Psoas muscle (tissue), 8 donors: ENCODE results near the gene AMMECR1L. TPM values are rescaled to one million over a fixed set of nuclear protein-coding genes. Genes with fewer than 3 reads are reported as not detected.
"Not testable (repeated sequence)": the region's sequence is repeated elsewhere in the genome, so short reads cannot be mapped to it uniquely, and the experiment has no call there.

Experiments
- ATAC-seq, 4 donors: fragments of 200-7000 bp; cut with Tn5 transposase; one replicate each; pipeline ENCODE4 v1.9.1; 2020; ENCODE audit warnings: moderate library complexity in 3 of 4, mild to moderate bottlenecking in 2 of 4
- DNase-seq, 2 donors: peaks; one replicate each; pipeline ENCODE4 v3.0.0-alpha.2; 2020
- H3K27ac ChIP-seq: fragments of 200-600 bp; one replicate; pipeline ENCODE4 v1.8.0; 2022
- H3K27me3 ChIP-seq, 3 donors: fragments of 200-600 bp in 1 of 3; one replicate each; pipeline versions ENCODE4 v1.6.1 to v1.8.0; 2013 to 2022; ENCODE audit warnings: low read length in 2 of 3, mild to moderate bottlenecking in 2 of 3, moderate library complexity in 1 of 3; ENCODE audit not compliant: insufficient read depth in 3 of 3
- H3K36me3 ChIP-seq, 2 donors: fragments of 200-600 bp in 1 of 2; one replicate each; pipeline versions ENCODE4 v1.6.1 to v1.8.0; 2013 to 2022; ENCODE audit warnings: low read depth in 1 of 2, mild to moderate bottlenecking in 1 of 2, moderate library complexity in 1 of 2; ENCODE audit not compliant: insufficient read depth in 1 of 2
- H3K4me1 ChIP-seq: fragments of 200-600 bp; one replicate; pipeline ENCODE4 v1.8.0; 2022
- H3K4me3 ChIP-seq: fragments of 200-600 bp; one replicate; pipeline ENCODE4 v1.8.0; 2022; ENCODE audit warnings: mild to moderate bottlenecking
- H3K9me3 ChIP-seq: fragments of 200-600 bp; one replicate; pipeline ENCODE4 v1.8.0; 2022
- WGBS, 3 donors: extraction: QIAGEN DNeasy Blood & Tissue Kit; methylation state at CpG; one replicate each; pipeline versions ENCODE4 v1.1.6 to v1.1.7; 2013; 5-methylcytosine and 5-hydroxymethylcytosine counted together
- intact Hi-C, 2 donors: fragments of 100-400 bp; cut with DNase I; formaldehyde crosslinking; loops; one replicate each; pipeline versions ENCODE4 v1.11.0 to v1.14.2; 2022
- polyA plus RNA-seq, 3 donors: library from polyadenylated mRNA; stranded (reverse); fragments of 200-250 nt; gene quantifications; one replicate each; pipeline ENCODE4 v1.2.3, GENCODE V29; 2013
- total RNA-seq, 4 donors: library from RNA; stranded (reverse); fragmentation: NEBNext Ultra II Directional in 2 of 4; extraction: Animal tissue kit (Norgen Biotek cat#: 25700) in 2 of 4; gene quantifications; one replicate each; pipeline versions ENCODE4 v1.2.1 to v1.2.4, GENCODE V29; 2021 to 2023
- TF ChIP-seq, protein P1 (sequence below): fragments of 200-600 bp; IDR thresholded peaks from one replicate; pipeline ENCODE4 v1.8.0; 2022; ENCODE audit warnings: antibody characterized with exemption
- donor health status: healthy with polysubstance abuse.
- donor health status: DM: no; HTN: no; CAD: no; lungs with moderate emphysema.
- donor health status: Bipolar disorder and iron deficiency.
- donor health status: healthy.
- donor health status: DM: yes; HTN: yes; CAD: no.
- donor health status: DM: no; HTN: no; CAD: no.
- donor health status: DM: no; HTN: no; CAD: no.
- donor health status: DM: yes; HTN: yes; CAD: no.

The AMMECR1L gene
- total and polyA plus RNA-seq, 7 donors = 6.2 to 14.8 (median 11.0) TPM

DNA sequence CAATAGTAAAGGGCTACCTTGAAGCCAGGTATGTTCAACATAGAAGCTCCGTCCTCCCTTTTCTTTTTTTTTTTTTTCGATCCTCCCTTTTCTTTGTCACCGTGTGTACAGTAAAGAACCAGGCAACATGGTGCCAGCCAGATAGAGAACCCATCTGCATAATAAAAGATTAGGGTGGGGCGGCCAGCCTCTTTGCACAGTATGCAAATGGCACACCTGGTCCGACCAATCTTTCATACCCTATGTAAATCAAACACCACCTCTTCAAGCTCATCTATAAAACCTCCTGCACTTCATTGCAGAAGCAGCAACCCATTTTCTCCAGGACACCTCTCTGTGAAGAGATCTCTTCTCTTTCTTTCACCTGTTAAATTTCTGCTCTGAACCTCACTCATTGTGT is 67.5 kb downstream of the AMMECR1L start:
- H3K4me3 ChIP-seq = no peak overlapping the region
- no peaks in the 10 kb centered on the region for H3K4me1 ChIP-seq
- H3K27ac ChIP-seq = no peak overlapping the region
- ATAC-seq (no peak), DNase-seq (no peak)
- no peaks in the 10 kb centered on the region for H3K36me3 ChIP-seq
- H3K9me3 ChIP-seq = peaks cover 6% of the 10 kb centered on the region
- H3K27me3 ChIP-seq = no peaks in the 10 kb centered on the region
- intact Hi-C loops = no loop called here
- WGBS, 3 donors = 77 to 83% (median 78%) methylated on average over 5 of the region's 5 CpGs
- TF ChIP-seq, protein P1, sequence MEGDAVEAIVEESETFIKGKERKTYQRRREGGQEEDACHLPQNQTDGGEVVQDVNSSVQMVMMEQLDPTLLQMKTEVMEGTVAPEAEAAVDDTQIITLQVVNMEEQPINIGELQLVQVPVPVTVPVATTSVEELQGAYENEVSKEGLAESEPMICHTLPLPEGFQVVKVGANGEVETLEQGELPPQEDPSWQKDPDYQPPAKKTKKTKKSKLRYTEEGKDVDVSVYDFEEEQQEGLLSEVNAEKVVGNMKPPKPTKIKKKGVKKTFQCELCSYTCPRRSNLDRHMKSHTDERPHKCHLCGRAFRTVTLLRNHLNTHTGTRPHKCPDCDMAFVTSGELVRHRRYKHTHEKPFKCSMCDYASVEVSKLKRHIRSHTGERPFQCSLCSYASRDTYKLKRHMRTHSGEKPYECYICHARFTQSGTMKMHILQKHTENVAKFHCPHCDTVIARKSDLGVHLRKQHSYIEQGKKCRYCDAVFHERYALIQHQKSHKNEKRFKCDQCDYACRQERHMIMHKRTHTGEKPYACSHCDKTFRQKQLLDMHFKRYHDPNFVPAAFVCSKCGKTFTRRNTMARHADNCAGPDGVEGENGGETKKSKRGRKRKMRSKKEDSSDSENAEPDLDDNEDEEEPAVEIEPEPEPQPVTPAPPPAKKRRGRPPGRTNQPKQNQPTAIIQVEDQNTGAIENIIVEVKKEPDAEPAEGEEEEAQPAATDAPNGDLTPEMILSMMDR = no peak

DNA sequence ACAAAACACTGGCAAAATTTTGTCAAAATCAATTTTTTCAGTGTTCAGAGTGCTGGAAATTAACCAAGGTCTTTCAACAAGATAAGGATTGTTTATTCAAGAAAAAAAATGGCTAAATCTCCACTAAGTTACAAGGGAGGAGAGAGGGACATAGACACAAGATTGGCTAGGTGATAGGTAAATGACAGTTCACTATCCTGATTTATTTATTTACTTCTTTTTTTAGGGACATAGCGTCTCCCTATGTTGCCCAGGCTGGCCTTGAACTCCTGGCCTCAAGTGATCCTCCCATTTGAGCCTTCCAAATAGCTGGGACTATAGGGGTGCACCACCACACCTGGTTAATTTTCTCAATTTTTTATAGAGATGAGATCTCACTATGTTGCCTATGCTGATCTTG is 71.1 kb downstream of the AMMECR1L start:
- no peaks in the 10 kb centered on the region for H3K27me3 ChIP-seq
- TF ChIP-seq, protein P1 = no peak
- H3K4me3 ChIP-seq = no peak overlapping the region
- WGBS, 3 donors = 87 to 100% (median 95%) methylated on average over 1 of the region's 1 CpG
- ATAC-seq (no peak), DNase-seq (no peak)
- H3K36me3 ChIP-seq = no peaks in the 10 kb centered on the region
- intact Hi-C loops = loop anchor here in 1 of 2 donors (5.0 kb wide), 2 partner anchors 77 to 112 kb away; partner anchors contain the start of gene SFT2D3
- H3K9me3 ChIP-seq = no peaks in the 10 kb centered on the region
- H3K4me1 ChIP-seq = peaks cover under 1% of the 10 kb centered on the region
- no peak overlapping the region for H3K27ac ChIP-seq

- not testable (repeated sequence) for ATAC-seq, H3K36me3 ChIP-seq, H3K27me3 ChIP-seq, H3K9me3 ChIP-seq, H3K27ac ChIP-seq, H3K4me3 ChIP-seq, DNase-seq
- WGBS, 3 donors = 90 to 93% (median 92%) methylated on average over 3 of the region's 3 CpGs
- intact Hi-C loops = loop anchor here in 1 of 2 donors (5.0 kb wide), 2 partner anchors 75 to 110 kb away; partner anchors contain the start of gene SFT2D3
- peaks cover 21% of the 10 kb centered on the region for H3K4me1 ChIP-seq
Observed at GRCh38 chr2:127812441-127812840, 73.3 kb downstream of the AMMECR1L start.

Other genes starting within 250 kb of the AMMECR1L start
- under 1 TPM in 1 of 4 donors, not detected in 3; 0.17 TPM for gene GPR17, start 239.8 kb downstream of the AMMECR1L start, total RNA-seq
- under 1 TPM; 0.14 to 0.35 (median 0.21) TPM for gene GPR17, start 239.8 kb downstream of the AMMECR1L start, polyA plus RNA-seq
- gene LIMS2, start 210.4 kb downstream of the AMMECR1L start, total RNA-seq = 10 to 100 TPM in 3 of 4 donors, 1 to 10 TPM in 1; 9.3 to 31.8 (median 20.5) TPM
- 10 to 100 TPM; 12.1 to 16.4 (median 12.9) TPM for gene LIMS2, start 210.4 kb downstream of the AMMECR1L start, polyA plus RNA-seq
- 1 to 10 TPM; 1.6 to 3.7 (median 2.1) TPM for gene SFT2D3, start 184.5 kb downstream of the AMMECR1L start, total RNA-seq
- gene SFT2D3, start 184.5 kb downstream of the AMMECR1L start, polyA plus RNA-seq = 1 to 10 TPM; 1.5 to 4.1 (median 2.5) TPM
- gene WDR33, start 74.8 kb downstream of the AMMECR1L start, total RNA-seq = 10 to 100 TPM; 32.7 to 38.9 (median 34.9) TPM
- gene WDR33, start 74.8 kb downstream of the AMMECR1L start, polyA plus RNA-seq = 10 to 100 TPM; 11.2 to 18.5 (median 13.9) TPM
- 10 to 100 TPM; 33.6 to 49.8 (median 48.4) TPM for gene POLR2D, start 27.8 kb downstream of the AMMECR1L start, total RNA-seq
- gene POLR2D, start 27.8 kb downstream of the AMMECR1L start, polyA plus RNA-seq = 10 to 100 TPM; 22.2 to 63.0 (median 48.0) TPM
- 10 to 100 TPM; 10.5 to 14.3 (median 13.2) TPM for gene SAP130, start 142.1 kb upstream of the AMMECR1L start, total RNA-seq
- 10 to 100 TPM in 1 of 3 donors, 1 to 10 TPM in 2; 6.3 to 10.1 (median 8.0) TPM for gene SAP130, start 142.1 kb upstream of the AMMECR1L start, polyA plus RNA-seq
- 10 to 100 TPM; 31.2 to 41.7 (median 37.7) TPM for gene UGGT1, start 205.2 kb upstream of the AMMECR1L start, total RNA-seq
- gene UGGT1, start 205.2 kb upstream of the AMMECR1L start, polyA plus RNA-seq = 10 to 100 TPM; 11.1 to 32.1 (median 12.7) TPM